ENCODE results near the gene DPP6. TPM values are rescaled to one million over a fixed set of nuclear protein-coding genes. Genes with fewer than 3 reads are reported as not detected.

The DPP6 gene
- total RNA-seq, 1 experiment from 2014 or later = not detected

GRCh38 chr7:154371424-154371823 is 319.2 kb downstream of the DPP6 start:
- in situ Hi-C loops (cut with HindIII; ENCODE audit: low pct_unique_long_range_greater_than_20kb, low sequenced_read_pairs) (no loop called here), intact Hi-C loops (cut with micrococcal nuclease; ENCODE audit: unreplicated experiment) (no loop called here)
- ChIA-PET CTCF (no interaction called here), POLR2A (no interaction called here)
- Histone ChIP-seq H3K9me3 (ENCODE audit: control insufficient read depth, insufficient read depth, low read depth, low read length) (no peaks in the 10 kb centered on the region), H3K27me3 (ENCODE audit: control insufficient read depth, insufficient read depth, low read length) (no peaks in the 10 kb centered on the region), H3K4me3 (ENCODE audit: low read depth in 2 of 2, low read length in 2 of 2) (no peak overlapping the region), H3K27ac (ENCODE audit: low read length) (no peak overlapping the region), H3K36me3 (ENCODE audit: control insufficient read depth, insufficient read depth, low read length) (no peaks in the 10 kb centered on the region), H3K4me1 (ENCODE audit: control insufficient read depth, insufficient read depth, low read length) (no peaks in the 10 kb centered on the region)
- no TSS peak for BruUV-seq (replicated peaks)
- DNase-seq (ENCODE audit: low read depth, low spot score) (no peak), ATAC-seq (no peak)
- TF ChIP-seq CTCF (IDR thresholded peaks at IDR 0.05) (no peak), SIN3A (IDR thresholded peaks at IDR 0.05; ENCODE audit: borderline replicate concordance, insufficient read depth, low read depth, low read length) (no peak), TCF7L2 (IDR thresholded peaks at IDR 0.05; ENCODE audit: low read depth, low read length) (no peak), REST (IDR thresholded peaks at IDR 0.05; ENCODE audit: insufficient read depth in 1 of 2, low read depth in 2 of 2, low read length in 1 of 2) (no peak), POLR2AphosphoS5 (IDR thresholded peaks at IDR 0.05; ENCODE audit: low read depth, low read length) (no peak)

GRCh38 chr7:154372011-154372601 is 319.9 kb downstream of the DPP6 start:
- DNase-seq (ENCODE audit: low read depth, low spot score) (no peak), ATAC-seq (no peak)
- POLR2A ChIA-PET = no interaction called here
- H3K9me3 ChIP-seq (ENCODE audit: control insufficient read depth, insufficient read depth, low read depth, low read length) = no peaks in the 10 kb centered on the region
- intact Hi-C loops (cut with micrococcal nuclease; ENCODE audit: unreplicated experiment) = no loop called here
- BruUV-seq (replicated peaks) = no TSS peak
- no peak overlapping the region for H3K27ac ChIP-seq (ENCODE audit: low read length)
- no peak overlapping the region for H3K4me3 ChIP-seq (ENCODE audit: low read depth in 2 of 2, low read length in 2 of 2)
- H3K27me3 ChIP-seq (ENCODE audit: control insufficient read depth, insufficient read depth, low read length) = no peaks in the 10 kb centered on the region
- in situ Hi-C loops (cut with HindIII; ENCODE audit: low pct_unique_long_range_greater_than_20kb, low sequenced_read_pairs) = no loop called here
- H3K4me1 ChIP-seq (ENCODE audit: control insufficient read depth, insufficient read depth, low read length) = no peaks in the 10 kb centered on the region
- TF ChIP-seq TCF7L2 (IDR thresholded peaks at IDR 0.05; ENCODE audit: low read depth, low read length) = no peak
- TF ChIP-seq CTCF (IDR thresholded peaks at IDR 0.05) = no peak
- no peak for TF ChIP-seq REST (IDR thresholded peaks at IDR 0.05; ENCODE audit: insufficient read depth in 1 of 2, low read depth in 2 of 2, low read length in 1 of 2)
- TF ChIP-seq POLR2AphosphoS5 (IDR thresholded peaks at IDR 0.05; ENCODE audit: low read depth, low read length) = no peak
- TF ChIP-seq SIN3A (IDR thresholded peaks at IDR 0.05; ENCODE audit: borderline replicate concordance, insufficient read depth, low read depth, low read length) = no peak
- no peaks in the 10 kb centered on the region for H3K36me3 ChIP-seq (ENCODE audit: control insufficient read depth, insufficient read depth, low read length)
- CTCF ChIA-PET = no interaction called here

All from Panc1 (cell line).